A673 (cell line): ENCODE results near the gene ZBTB24. TPM values are rescaled to one million over a fixed set of nuclear protein-coding genes. Genes with fewer than 3 reads are reported as not detected.

Experiments
- BruUV-seq: library from RNA; stranded (reverse); fragments of 400-500 nt; replicated peaks from 2 replicates; lab custom pipeline; 2021; lab: Mats Ljungman, UMichigan
- CTCF ChIA-PET: fragments of 300-600 bp; sonication (Branson Sonifier 250); formaldehyde crosslinking; loops from one replicate; lab custom pipeline; 2022; ENCODE audit warnings: antibody characterized with exemption; lab: Charles Lee
- POLR2A ChIA-PET: fragments of 300-600 bp; sonication (Branson Sonifier 250); formaldehyde crosslinking; loops from one replicate; lab custom pipeline; 2022; ENCODE audit warnings: antibody characterized with exemption; ENCODE audit not compliant: low non-redundant PET; lab: Charles Lee
- DNase-seq: peaks from one replicate; pipeline ENCODE4 v3.0.0-alpha.2; 2015; ENCODE audit warnings: low spot score
- H3K27ac ChIP-seq: fragments of 200-600 bp; sonication (generic); 2 replicates; pipeline ENCODE4 v1.5.1; 2016; ENCODE audit warnings: mixed run types, low read depth, mild to moderate bottlenecking, mixed read lengths, antibody characterized with exemption, low read length; ENCODE audit not compliant: poor library complexity, severe bottlenecking
- H3K27me3 ChIP-seq: fragments of 200-600 bp; sonication (generic); replicated peaks from 2 replicates; pipeline ENCODE4 v1.6.1; 2017; ENCODE audit warnings: mixed run types, low read depth, mild to moderate bottlenecking, mixed read lengths, antibody characterized with exemption, low read length; ENCODE audit not compliant: insufficient read depth, poor library complexity
- H3K36me3 ChIP-seq: fragments of 200-600 bp; sonication (generic); 2 replicates; pipeline ENCODE4 v1.6.1; 2016; ENCODE audit warnings: mixed run types, mild to moderate bottlenecking, mixed read lengths, antibody characterized with exemption, low read length; ENCODE audit not compliant: insufficient read depth, poor library complexity, severe bottlenecking
- H3K4me1 ChIP-seq: fragments of 200-600 bp; sonication (generic); 2 replicates; pipeline ENCODE4 v1.6.1; 2017; ENCODE audit warnings: mixed run types, mild to moderate bottlenecking, mixed read lengths, antibody characterized with exemption, low read length; ENCODE audit not compliant: insufficient read depth, poor library complexity, severe bottlenecking
- H3K4me3 ChIP-seq: fragments of 200-600 bp; sonication (generic); 2 replicates; pipeline ENCODE4 v1.5.1; 2016; ENCODE audit warnings: low read depth, mixed run types, mild to moderate bottlenecking, mixed read lengths, low read length; ENCODE audit not compliant: poor library complexity, severe bottlenecking
- H3K9me3 ChIP-seq: fragments of 200-600 bp; sonication (generic); 2 replicates; pipeline ENCODE4 v1.6.1; 2016; ENCODE audit warnings: mixed run types, low read depth, mild to moderate bottlenecking, mixed read lengths, antibody characterized with exemption, low read length; ENCODE audit not compliant: poor library complexity, severe bottlenecking
- CTCF ChIP-seq: fragments of 300-800, 200-600 bp; sonication (generic); conservative IDR thresholded peaks from 2 replicates; pipeline ENCODE4 v1.5.1; 2017; ENCODE audit warnings: low read depth, mild to moderate bottlenecking, antibody characterized with exemption, low read length, moderate library complexity, mixed read lengths
- EZH2 ChIP-seq: fragments of 200-600 bp; sonication (generic); IDR thresholded peaks from 2 replicates; pipeline ENCODE4 v1.6.1; 2017; ENCODE audit warnings: borderline replicate concordance, low read depth, mild to moderate bottlenecking, mixed read lengths, antibody characterized with exemption, low read length; ENCODE audit not compliant: poor library complexity, severe bottlenecking
- intact Hi-C: fragments of 100-400 bp; cut with micrococcal nuclease; formaldehyde crosslinking; loops from one replicate; pipeline ENCODE4 v1.10.0; 2022; ENCODE audit not compliant: unreplicated experiment
- total RNA-seq: library from RNA; stranded (reverse); gene quantifications from 2 replicates; pipeline ENCODE4 v1.2.3, GENCODE V29; 2021

ZBTB24 gene
- total RNA-seq, 1 experiment from 2014 or later = 15.5 TPM

GRCh38 chr6:109485266-109485935 is 2.4 kb upstream of the ZBTB24 start:
- TF ChIP-seq CTCF = no peak
- TF ChIP-seq EZH2 = no peak
- Histone ChIP-seq H3K27ac (no peak overlapping the region), H3K4me3 (no peak overlapping the region), H3K36me3 (peaks cover 14% of the 10 kb centered on the region), H3K27me3 (no peaks in the 10 kb centered on the region), H3K4me1 (peaks cover 14% of the 10 kb centered on the region), H3K9me3 (no peaks in the 10 kb centered on the region)
- intact Hi-C loops = no loop called here
- ChIA-PET CTCF (no interaction called here), POLR2A (no interaction called here)
- BruUV-seq = no TSS peak
- no peak for DNase-seq

DNA sequence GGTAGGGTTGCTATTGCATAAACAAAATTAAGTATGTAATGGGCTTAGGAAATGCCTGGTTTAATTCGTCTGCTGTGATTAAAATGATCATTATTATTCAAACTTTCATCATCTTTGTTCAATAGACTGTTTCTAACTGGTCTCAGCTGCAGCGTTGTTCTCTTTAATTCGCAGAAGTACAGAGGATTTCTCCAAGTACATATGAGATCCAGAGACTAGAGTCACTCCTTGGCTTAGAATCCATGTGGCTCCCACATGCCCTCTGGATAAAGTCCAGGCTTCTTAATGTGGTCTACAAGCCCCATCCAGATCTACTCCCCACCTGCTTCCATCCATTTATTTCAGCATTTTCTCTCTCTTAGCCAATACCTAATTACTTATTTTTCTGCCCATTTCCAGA is 1.1 kb upstream of the ZBTB24 start:
- ChIA-PET POLR2A (no interaction called here), CTCF (no interaction called here)
- intact Hi-C loops = no loop called here
- H3K4me3 ChIP-seq = peak overlapping the region; percentile 46
- H3K27ac ChIP-seq = no peak overlapping the region
- DNase-seq = no peak
- no peaks in the 10 kb centered on the region for H3K9me3 ChIP-seq
- no peaks in the 10 kb centered on the region for H3K27me3 ChIP-seq
- TF ChIP-seq CTCF (no peak), EZH2 (no peak)
- BruUV-seq = no TSS peak
- peaks cover 22% of the 10 kb centered on the region for H3K36me3 ChIP-seq
- peaks cover 14% of the 10 kb centered on the region for H3K4me1 ChIP-seq

DNA sequence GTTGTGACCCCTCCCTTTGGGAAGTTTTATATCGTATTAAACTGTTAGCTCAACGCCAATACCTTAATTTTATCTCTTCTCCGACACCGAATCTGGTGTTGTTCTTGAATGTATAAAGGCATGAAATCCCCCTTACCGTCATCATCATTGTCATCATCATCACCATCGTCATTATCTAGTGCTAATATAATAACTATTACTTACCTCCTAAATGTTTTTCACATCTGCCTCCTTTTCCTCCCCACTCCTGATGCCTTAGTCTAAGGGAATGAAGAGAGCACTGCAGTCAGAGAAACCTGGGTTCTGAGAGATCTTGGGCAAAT is 677 bp upstream of the ZBTB24 start:
- Histone ChIP-seq H3K4me3 (peak overlapping the region; percentile 46), H3K27ac (no peak overlapping the region), H3K36me3 (peaks cover 27% of the 10 kb centered on the region), H3K27me3 (no peaks in the 10 kb centered on the region), H3K9me3 (no peaks in the 10 kb centered on the region), H3K4me1 (peaks cover 14% of the 10 kb centered on the region)
- intact Hi-C loops = no loop called here
- ChIA-PET CTCF (no interaction called here), POLR2A (no interaction called here)
- DNase-seq = no peak
- BruUV-seq = no TSS peak
- TF ChIP-seq EZH2 (no peak), CTCF (no peak)
